ENCODE data around the gene PHF12.

The PHF12 gene

DNA sequence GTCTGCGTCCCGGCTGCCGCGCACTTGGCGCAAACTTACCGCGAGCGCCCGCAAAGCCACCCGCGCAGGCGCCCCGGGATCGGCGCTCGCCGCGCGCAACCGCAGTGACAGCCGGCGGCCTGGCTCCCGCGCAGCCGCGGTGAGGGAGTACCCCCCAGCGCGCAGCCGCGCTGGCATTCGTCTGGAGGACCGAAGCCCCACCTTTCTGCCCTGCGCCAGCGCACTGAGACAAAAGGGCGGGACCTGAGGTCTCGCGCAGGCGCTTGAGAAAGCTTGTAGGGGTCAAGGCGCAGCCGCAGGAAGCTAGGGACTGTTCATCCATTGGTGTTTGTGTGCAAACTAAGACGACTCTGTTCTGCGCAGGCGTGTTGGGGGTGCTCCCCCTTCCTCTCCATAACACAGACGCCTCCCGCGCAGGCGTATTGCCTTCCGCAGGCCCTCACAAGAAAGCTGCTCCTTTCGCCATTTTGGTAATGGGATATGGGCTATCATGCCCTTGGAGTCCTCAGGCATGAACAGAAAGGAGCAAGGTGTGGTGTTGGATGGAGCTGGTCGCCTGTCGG, at the start of gene PHF12:
PHF12 (minus strand) TSS at position 91 of the 563 bp plus-strand sequence. CDS start 558 bp downstream, outside the sequence.
- H3K27me3 ChIP-seq (replicated peaks; ENCODE audit: control insufficient read depth, insufficient read depth, low read length): no peaks in the 10 kb centered on the region
- H3K9ac ChIP-seq (ENCODE audit: low read length): peak within 1 kb of the TSS; percentile 96
- H3K4me1 ChIP-seq (ENCODE audit: control insufficient read depth, insufficient read depth, low read length): peaks cover 24% of the 10 kb centered on the region
- H3K9me3 ChIP-seq (ENCODE audit: control insufficient read depth, low read length): no peaks in the 10 kb centered on the region
- H3K36me3 ChIP-seq (ENCODE audit: control insufficient read depth, insufficient read depth, low read length, severe bottlenecking): no peaks in the 10 kb centered on the region
- H3K4me3 ChIP-seq (ENCODE audit: low read length): peak within 1 kb of the TSS; percentile 88
- peak; percentile 100 for DNase-seq (ENCODE audit: low read depth)

DNA sequence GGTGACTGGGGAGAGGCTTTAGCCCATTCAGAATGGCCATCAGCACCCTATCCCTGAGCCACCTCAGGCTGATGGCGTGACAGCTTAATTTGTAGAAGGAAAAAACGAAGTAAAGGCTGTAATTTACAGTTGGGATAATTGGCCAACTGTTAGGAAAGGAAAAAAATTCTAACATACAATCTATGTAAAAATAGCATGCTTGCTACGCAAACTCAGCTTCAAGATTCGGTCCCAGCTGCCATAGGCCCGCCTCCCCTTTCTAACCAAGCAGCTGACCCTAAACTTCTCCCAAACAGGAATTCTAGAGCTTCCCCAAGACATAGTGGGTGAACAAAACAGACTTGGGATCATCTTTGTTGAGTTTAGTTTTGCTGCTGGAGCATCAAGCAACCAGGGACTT, 49.7 kb upstream of the PHF12 start:
- H3K4me3 ChIP-seq (ENCODE audit: low read length): no peak overlapping the region
- no peaks in the 10 kb centered on the region for H3K4me1 ChIP-seq (ENCODE audit: control insufficient read depth, insufficient read depth, low read length)
- DNase-seq (ENCODE audit: low read depth): no peak
- no peaks in the 10 kb centered on the region for H3K9me3 ChIP-seq (ENCODE audit: control insufficient read depth, low read length)
- no peak overlapping the region for H3K9ac ChIP-seq (ENCODE audit: low read length)
- no peaks in the 10 kb centered on the region for H3K36me3 ChIP-seq (ENCODE audit: control insufficient read depth, insufficient read depth, low read length, severe bottlenecking)
- H3K27me3 ChIP-seq (replicated peaks; ENCODE audit: control insufficient read depth, insufficient read depth, low read length): peaks cover 88% of the 10 kb centered on the region

DNA sequence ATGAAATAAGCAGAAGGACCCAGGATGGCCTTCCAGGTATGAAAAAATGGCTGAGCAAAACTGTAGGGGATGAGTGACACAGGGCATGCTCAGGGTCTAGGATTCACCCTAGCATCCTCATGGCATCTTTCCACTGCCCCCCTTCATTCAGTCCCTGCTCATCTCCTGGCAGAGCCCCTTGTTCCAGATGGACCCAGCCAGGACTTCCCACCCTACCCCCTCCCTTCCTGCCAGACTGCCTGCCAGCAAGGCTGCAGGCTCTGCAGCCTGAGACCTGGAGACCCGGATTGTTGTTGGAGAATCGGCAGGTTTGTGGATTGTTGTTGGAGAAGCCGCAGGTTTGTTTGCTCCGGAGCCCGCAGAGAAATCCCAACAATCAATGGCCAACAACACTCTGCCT, 47.9 kb upstream of the PHF12 start:
- Histone ChIP-seq H3K9me3 (ENCODE audit: control insufficient read depth, low read length) (no peaks in the 10 kb centered on the region), H3K4me1 (ENCODE audit: control insufficient read depth, insufficient read depth, low read length) (no peaks in the 10 kb centered on the region), H3K4me3 (ENCODE audit: low read length) (no peak overlapping the region), H3K36me3 (ENCODE audit: control insufficient read depth, insufficient read depth, low read length, severe bottlenecking) (no peaks in the 10 kb centered on the region), H3K9ac (ENCODE audit: low read length) (no peak overlapping the region), H3K27me3 (replicated peaks; ENCODE audit: control insufficient read depth, insufficient read depth, low read length) (peaks cover 86% of the 10 kb centered on the region)
- DNase-seq (ENCODE audit: low read depth): no peak

DNA sequence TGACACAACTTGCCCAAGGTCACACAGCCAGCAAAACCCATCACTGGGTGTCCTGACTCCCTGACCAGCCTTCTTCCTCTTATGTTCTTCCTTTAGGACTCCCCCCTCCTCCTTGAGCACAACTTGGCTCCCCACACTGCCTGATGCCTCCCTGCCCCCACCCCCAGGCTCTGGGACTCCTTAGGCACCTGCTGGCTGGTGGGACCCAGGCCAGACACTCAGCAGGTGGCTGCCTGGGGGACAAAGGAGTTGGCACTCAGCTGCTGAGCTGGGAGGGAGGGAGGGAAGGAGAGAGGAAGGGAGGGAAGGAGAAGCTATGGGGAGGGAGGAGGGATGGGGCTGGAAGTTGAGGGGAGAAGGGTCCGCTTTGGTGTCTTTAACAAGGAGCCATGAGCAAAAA, 46.5 kb upstream of the PHF12 start:
- no peak for DNase-seq (ENCODE audit: low read depth)
- no peaks in the 10 kb centered on the region for H3K36me3 ChIP-seq (ENCODE audit: control insufficient read depth, insufficient read depth, low read length, severe bottlenecking)
- H3K9me3 ChIP-seq (ENCODE audit: control insufficient read depth, low read length): no peaks in the 10 kb centered on the region
- H3K9ac ChIP-seq (ENCODE audit: low read length): no peak overlapping the region
- H3K4me3 ChIP-seq (ENCODE audit: low read length): no peak overlapping the region
- no peaks in the 10 kb centered on the region for H3K4me1 ChIP-seq (ENCODE audit: control insufficient read depth, insufficient read depth, low read length)
- H3K27me3 ChIP-seq (replicated peaks; ENCODE audit: control insufficient read depth, insufficient read depth, low read length): peaks cover 85% of the 10 kb centered on the region

DNA sequence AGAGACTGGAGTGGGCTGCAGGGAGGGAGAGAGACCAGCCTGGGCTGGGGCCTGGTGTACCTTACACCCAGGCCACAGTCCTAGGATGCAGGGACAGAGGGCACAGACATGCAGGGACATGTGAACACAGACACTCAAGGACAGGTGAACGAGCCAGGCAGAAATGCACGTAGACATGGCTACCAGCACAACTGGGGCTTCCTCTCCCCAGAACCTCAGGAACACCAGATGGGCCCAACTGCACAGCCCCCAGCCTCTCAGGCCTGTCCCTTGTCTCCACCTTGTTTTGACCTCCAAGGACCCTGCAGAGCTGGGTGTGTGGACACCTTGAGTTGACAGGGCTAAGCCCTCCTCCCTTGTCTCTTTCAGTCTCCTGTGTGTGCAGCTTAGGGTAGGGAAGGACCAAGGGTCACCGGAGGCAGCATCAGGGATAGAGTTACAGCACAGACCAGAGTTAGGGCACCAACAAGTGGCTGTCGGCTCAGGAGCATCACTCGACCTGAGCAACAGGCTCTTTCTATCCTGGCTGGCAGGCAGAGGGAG, 45.3 kb upstream of the PHF12 start:
- DNase-seq (ENCODE audit: low read depth): no peak
- Histone ChIP-seq H3K9ac (ENCODE audit: low read length) (no peak overlapping the region), H3K4me1 (ENCODE audit: control insufficient read depth, insufficient read depth, low read length) (no peaks in the 10 kb centered on the region), H3K4me3 (ENCODE audit: low read length) (no peak overlapping the region), H3K27me3 (replicated peaks; ENCODE audit: control insufficient read depth, insufficient read depth, low read length) (peaks cover 81% of the 10 kb centered on the region), H3K9me3 (ENCODE audit: control insufficient read depth, low read length) (no peaks in the 10 kb centered on the region), H3K36me3 (ENCODE audit: control insufficient read depth, insufficient read depth, low read length, severe bottlenecking) (no peaks in the 10 kb centered on the region)

DNA sequence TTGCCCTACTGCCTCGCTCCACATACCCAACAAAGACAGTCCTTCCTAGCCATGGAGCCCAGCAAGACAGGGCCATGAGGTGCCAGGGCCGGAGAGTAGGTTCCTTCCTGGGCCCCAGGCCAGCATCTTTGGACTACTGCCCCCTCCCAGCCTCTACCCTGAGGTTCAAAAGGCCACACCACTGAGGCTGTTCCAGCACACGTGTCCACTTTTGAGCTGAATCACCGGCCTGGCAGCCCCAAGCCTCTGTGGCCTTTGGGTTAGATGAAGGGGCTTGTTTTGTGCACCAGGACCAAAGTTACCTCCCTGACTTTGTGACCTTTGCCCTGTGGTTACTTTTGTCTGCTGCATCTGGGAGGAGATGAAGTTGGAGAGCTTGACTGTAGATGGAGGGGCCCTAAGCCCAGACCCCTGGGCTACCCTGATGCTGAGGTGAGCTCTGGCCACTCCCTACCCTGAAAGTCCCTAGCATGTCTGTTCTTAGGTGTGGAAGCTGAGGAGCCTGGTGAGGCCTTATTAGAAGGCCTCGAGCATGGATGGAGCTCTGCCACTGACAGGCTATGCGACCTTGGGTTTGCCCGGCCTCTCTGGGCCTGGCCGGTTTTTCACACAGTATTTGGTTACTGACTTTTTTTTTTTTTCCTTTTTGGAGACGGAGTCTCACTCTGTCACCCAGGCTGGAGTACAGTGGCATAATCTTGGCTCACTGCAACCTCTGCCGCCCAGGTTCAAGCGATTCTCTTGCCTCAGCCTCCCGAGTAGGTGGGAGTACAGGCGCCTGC, 42.5 kb upstream of the PHF12 start:
- Histone ChIP-seq H3K9ac (ENCODE audit: low read length) (no peak overlapping the region), H3K36me3 (ENCODE audit: control insufficient read depth, insufficient read depth, low read length, severe bottlenecking) (no peaks in the 10 kb centered on the region), H3K27me3 (replicated peaks; ENCODE audit: control insufficient read depth, insufficient read depth, low read length) (peaks cover 58% of the 10 kb centered on the region), H3K4me3 (ENCODE audit: low read length) (no peak overlapping the region), H3K4me1 (ENCODE audit: control insufficient read depth, insufficient read depth, low read length) (no peaks in the 10 kb centered on the region), H3K9me3 (ENCODE audit: control insufficient read depth, low read length) (no peaks in the 10 kb centered on the region)
- DNase-seq (ENCODE audit: low read depth): no peak

DNA sequence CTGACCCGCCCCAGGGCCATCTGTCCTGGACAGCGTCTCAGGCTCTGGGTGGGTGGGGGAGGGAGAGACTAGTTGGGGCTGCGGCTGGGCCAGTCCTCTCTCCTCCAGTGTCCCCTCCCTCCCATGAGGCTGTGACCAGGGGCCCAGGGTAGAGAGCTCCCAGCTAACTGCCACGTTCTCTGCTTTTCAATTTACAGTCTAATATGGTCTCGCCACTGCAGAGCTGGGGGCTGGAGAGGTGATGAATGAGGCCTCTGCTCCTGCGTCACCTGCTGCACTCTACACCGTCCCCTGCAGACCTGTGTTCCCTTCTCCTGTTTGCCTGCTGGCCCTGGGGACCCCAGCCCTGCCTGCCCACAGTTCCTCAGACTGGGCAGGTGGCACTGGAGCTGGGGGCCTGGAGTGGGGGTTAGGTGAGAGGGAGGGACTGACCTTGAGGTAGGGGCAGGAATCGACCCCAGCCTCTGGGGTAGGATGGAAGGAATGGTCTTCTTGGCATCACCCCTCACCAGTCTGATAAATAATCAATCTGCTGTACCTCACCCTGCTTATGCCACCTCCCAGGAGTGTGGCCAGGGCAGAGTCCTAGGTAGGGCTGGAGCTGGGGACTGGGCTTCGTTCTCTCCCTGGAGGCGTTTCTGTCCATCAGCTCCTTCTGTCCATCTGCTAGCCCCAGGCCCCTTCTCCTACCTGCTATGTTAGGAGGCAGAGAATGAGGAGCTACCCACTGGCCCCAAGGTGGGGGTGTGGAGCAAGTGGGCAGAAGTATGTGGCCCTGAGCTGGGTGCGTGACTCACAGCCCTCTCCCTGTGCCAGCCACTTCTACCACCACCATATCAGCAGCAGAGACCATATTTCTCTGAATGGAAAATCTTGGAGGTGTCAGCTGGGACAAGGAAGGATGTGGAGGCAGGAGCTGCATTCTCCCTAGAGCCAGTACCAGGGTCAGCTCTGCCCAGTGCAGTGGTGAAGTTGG, 41.6 kb upstream of the PHF12 start:
- H3K9ac ChIP-seq (ENCODE audit: low read length): no peak overlapping the region
- no peaks in the 10 kb centered on the region for H3K36me3 ChIP-seq (ENCODE audit: control insufficient read depth, insufficient read depth, low read length, severe bottlenecking)
- H3K4me1 ChIP-seq (ENCODE audit: control insufficient read depth, insufficient read depth, low read length): no peaks in the 10 kb centered on the region
- H3K27me3 ChIP-seq (replicated peaks; ENCODE audit: control insufficient read depth, insufficient read depth, low read length): peaks cover 59% of the 10 kb centered on the region
- no peak for DNase-seq (ENCODE audit: low read depth)
- H3K4me3 ChIP-seq (ENCODE audit: low read length): no peak overlapping the region
- no peaks in the 10 kb centered on the region for H3K9me3 ChIP-seq (ENCODE audit: control insufficient read depth, low read length)

DNA sequence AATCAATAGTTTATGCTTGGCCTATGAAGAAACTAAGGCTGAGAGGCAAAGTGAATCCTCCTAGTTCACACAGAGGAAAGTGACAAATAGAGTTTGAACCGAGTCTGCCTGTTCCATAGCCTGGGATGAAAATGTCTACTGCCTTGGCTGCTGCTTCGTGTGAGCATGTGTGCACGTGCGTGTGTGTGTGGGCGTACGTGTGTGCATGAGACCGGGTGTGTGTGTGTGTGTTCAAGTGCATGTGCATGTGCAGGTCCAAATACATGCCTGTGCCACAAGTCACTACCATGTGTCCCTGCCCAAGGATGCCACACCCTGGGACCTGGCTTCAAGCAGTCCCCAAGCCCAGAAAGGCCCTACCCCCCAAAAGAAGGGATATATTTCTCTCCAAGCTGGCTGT, 40.9 kb upstream of the PHF12 start:
- Histone ChIP-seq H3K9me3 (ENCODE audit: control insufficient read depth, low read length) (no peaks in the 10 kb centered on the region), H3K36me3 (ENCODE audit: control insufficient read depth, insufficient read depth, low read length, severe bottlenecking) (no peaks in the 10 kb centered on the region), H3K4me1 (ENCODE audit: control insufficient read depth, insufficient read depth, low read length) (no peaks in the 10 kb centered on the region), H3K9ac (ENCODE audit: low read length) (no peak overlapping the region), H3K27me3 (replicated peaks; ENCODE audit: control insufficient read depth, insufficient read depth, low read length) (peaks cover 60% of the 10 kb centered on the region), H3K4me3 (ENCODE audit: low read length) (no peak overlapping the region)
- no peak for DNase-seq (ENCODE audit: low read depth)

DNA sequence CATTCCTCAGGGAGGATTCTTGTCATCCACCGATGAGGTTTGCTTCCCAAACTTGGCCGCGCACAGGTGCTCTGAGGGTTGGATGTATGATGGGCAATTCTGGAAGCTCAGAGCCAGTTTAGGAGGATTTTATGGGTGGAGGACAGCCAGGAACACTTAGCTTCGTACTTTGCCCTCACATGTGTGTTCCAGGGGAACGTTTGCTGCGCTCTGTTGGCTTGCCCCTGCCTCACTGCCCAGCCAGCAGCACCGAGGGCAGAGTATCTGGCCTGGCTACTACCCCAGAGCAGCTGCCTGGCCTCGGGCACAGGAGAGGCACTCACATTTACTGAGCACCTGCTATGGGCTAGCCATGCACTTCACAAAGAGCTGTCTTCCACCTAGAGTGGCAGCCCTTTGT, 40.5 kb upstream of the PHF12 start:
- H3K4me3 ChIP-seq (ENCODE audit: low read length): no peak overlapping the region
- H3K27me3 ChIP-seq (replicated peaks; ENCODE audit: control insufficient read depth, insufficient read depth, low read length): peaks cover 60% of the 10 kb centered on the region
- H3K4me1 ChIP-seq (ENCODE audit: control insufficient read depth, insufficient read depth, low read length): no peaks in the 10 kb centered on the region
- DNase-seq (ENCODE audit: low read depth): no peak
- H3K9me3 ChIP-seq (ENCODE audit: control insufficient read depth, low read length): no peaks in the 10 kb centered on the region
- H3K9ac ChIP-seq (ENCODE audit: low read length): no peak overlapping the region
- H3K36me3 ChIP-seq (ENCODE audit: control insufficient read depth, insufficient read depth, low read length, severe bottlenecking): no peaks in the 10 kb centered on the region

DNA sequence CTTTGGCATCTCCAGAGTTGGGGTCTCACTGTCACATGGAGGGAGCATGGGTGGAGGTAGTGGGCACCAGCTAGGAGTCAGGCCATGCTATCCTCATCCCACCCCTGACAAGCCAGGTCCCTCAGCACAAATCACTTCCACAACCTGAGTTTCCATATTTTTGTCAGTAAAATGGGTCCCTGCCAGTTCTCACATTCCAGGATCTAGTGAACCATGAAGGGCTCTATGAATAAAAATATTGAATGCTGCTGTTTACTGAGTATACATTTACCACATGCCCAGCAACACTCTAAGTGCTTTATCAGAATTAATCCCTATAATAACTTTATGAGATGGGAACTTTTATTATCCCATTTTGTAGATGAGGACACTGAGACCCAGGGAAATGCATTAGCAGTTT, 37.7 kb upstream of the PHF12 start:
- no peak overlapping the region for H3K4me3 ChIP-seq (ENCODE audit: low read length)
- DNase-seq (ENCODE audit: low read depth): no peak
- H3K36me3 ChIP-seq (ENCODE audit: control insufficient read depth, insufficient read depth, low read length, severe bottlenecking): no peaks in the 10 kb centered on the region
- H3K9me3 ChIP-seq (ENCODE audit: control insufficient read depth, low read length): no peaks in the 10 kb centered on the region
- peaks cover 72% of the 10 kb centered on the region for H3K27me3 ChIP-seq (replicated peaks; ENCODE audit: control insufficient read depth, insufficient read depth, low read length)
- no peak overlapping the region for H3K9ac ChIP-seq (ENCODE audit: low read length)
- H3K4me1 ChIP-seq (ENCODE audit: control insufficient read depth, insufficient read depth, low read length): no peaks in the 10 kb centered on the region

DNA sequence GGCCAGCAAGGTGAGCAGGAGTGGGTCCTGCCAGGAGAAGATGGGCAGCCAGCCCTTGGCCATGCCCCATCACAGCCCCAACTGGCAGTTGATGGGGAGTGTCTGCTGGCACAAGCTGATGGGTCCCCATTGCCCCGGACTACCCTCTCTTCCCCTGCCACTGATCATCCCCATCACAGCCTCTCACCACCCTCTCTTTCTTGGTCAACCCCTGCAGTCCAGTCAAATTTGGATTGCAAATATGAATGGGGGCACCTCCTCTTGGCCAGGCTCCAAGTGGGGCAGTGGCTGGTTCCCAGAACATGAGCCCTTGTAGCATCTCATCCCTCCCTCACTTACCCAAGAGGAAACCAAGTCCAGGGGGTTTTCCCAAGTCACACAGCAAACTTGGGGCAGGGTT, 37.2 kb upstream of the PHF12 start:
- Histone ChIP-seq H3K9me3 (ENCODE audit: control insufficient read depth, low read length) (no peaks in the 10 kb centered on the region), H3K27me3 (replicated peaks; ENCODE audit: control insufficient read depth, insufficient read depth, low read length) (peaks cover 72% of the 10 kb centered on the region), H3K4me3 (ENCODE audit: low read length) (no peak overlapping the region), H3K36me3 (ENCODE audit: control insufficient read depth, insufficient read depth, low read length, severe bottlenecking) (no peaks in the 10 kb centered on the region), H3K9ac (ENCODE audit: low read length) (no peak overlapping the region), H3K4me1 (ENCODE audit: control insufficient read depth, insufficient read depth, low read length) (no peaks in the 10 kb centered on the region)
- DNase-seq (ENCODE audit: low read depth): no peak
